ENCODE measurements around the gene CD24. TPM values are rescaled to one million over a fixed set of nuclear protein-coding genes. Genes with fewer than 3 reads are reported as not detected.
"Not testable (repeated sequence)": the region's sequence is repeated elsewhere in the genome, so short reads cannot be mapped to it uniquely, and the experiment has no call there.

Gene CD24
- under 1 TPM in 2 of 6 experiments, not detected in 4; 0.11 to 0.19 TPM for total RNA-seq (2021; fragmentation: NEBNext Ultra II Directional; extraction: Animal tissue kit (Norgen Biotek cat#: 25700))
- long read RNA-seq = 0 reads

GRCh38 chr6:106974336-106974998, at the start of gene CD24:
CD24 (minus strand) TSS chr6:106974729; CDS start chr6:106974646, 83 bp downstream.
- Mint-ChIP-seq H3K27me3 (ENCODE audit: insufficient read depth) (peaks cover 45% of the 10 kb centered on the region), H3K27ac (no peak within 1 kb of the TSS)
- no peak for DNase-seq

GRCh38 chr6:107021446-107022185, 47.1 kb upstream of the CD24 start:
- TF ChIP-seq CTCF (IDR thresholded peaks at IDR 0.05) = no peak
- Mint-ChIP-seq H3K4me3 (no peak overlapping the region), H3K36me3 (ENCODE audit: low read depth) (no peaks in the 10 kb centered on the region), H3K27ac (no peak overlapping the region), H3K27me3 (ENCODE audit: insufficient read depth) (no peaks in the 10 kb centered on the region; the same call in 1 of the 2 replicates), H3K9me3 (no peaks in the 10 kb centered on the region), H3K4me1 (ENCODE audit: low read depth) (peaks cover 6% of the 10 kb centered on the region; the same call in 1 of the 2 replicates)
- no peak for DNase-seq

More at GRCh38 chr6:106974336-106974998, at the start of gene CD24:
- TF ChIP-seq CTCF (IDR thresholded peaks at IDR 0.05) = no peak
- H3K4me3 Mint-ChIP-seq = peak within 1 kb of the TSS; percentile 64; the same call in 1 of the 2 replicates
- 0 out of 2 replicates have a peak, but pooled peaks cover 4% of the 10 kb centered on the region for H3K4me1 Mint-ChIP-seq (ENCODE audit: low read depth)
- H3K9me3 Mint-ChIP-seq = no peaks in the 10 kb centered on the region
- H3K36me3 Mint-ChIP-seq (ENCODE audit: low read depth) = no peaks in the 10 kb centered on the region

- Mint-ChIP-seq H3K9me3 (no peaks in the 10 kb centered on the region), H3K4me3 (no peak overlapping the region), H3K4me1 (ENCODE audit: low read depth) (peaks cover 6% of the 10 kb centered on the region; the same call in 1 of the 2 replicates), H3K27ac (no peak overlapping the region), H3K27me3 (ENCODE audit: insufficient read depth) (peaks cover 2% of the 10 kb centered on the region; the same call in 1 of the 2 replicates), H3K36me3 (ENCODE audit: low read depth) (no peaks in the 10 kb centered on the region)
- DNase-seq = no peak
- TF ChIP-seq CTCF (IDR thresholded peaks at IDR 0.05) = no peak
Observed at GRCh38 chr6:107020239-107020638, 45.7 kb upstream of the CD24 start.

- H3K4me3 Mint-ChIP-seq; DNase-seq; H3K27me3 Mint-ChIP-seq (ENCODE audit: insufficient read depth); H3K4me1 Mint-ChIP-seq (ENCODE audit: low read depth); H3K9me3 Mint-ChIP-seq; H3K36me3 Mint-ChIP-seq (ENCODE audit: low read depth); H3K27ac Mint-ChIP-seq: not testable (repeated sequence)
Observed at GRCh38 chr6:107019628-107020027, 45.1 kb upstream of the CD24 start.

- no peak for TF ChIP-seq CTCF (IDR thresholded peaks at IDR 0.05)
- no peak for DNase-seq
- no peak overlapping the region for H3K27ac Mint-ChIP-seq
- H3K4me1 Mint-ChIP-seq (ENCODE audit: low read depth) = peaks cover 6% of the 10 kb centered on the region; the same call in 1 of the 2 replicates
- H3K27me3 Mint-ChIP-seq (ENCODE audit: insufficient read depth) = peaks cover 4% of the 10 kb centered on the region
- H3K4me3 Mint-ChIP-seq = no peak overlapping the region
- no peaks in the 10 kb centered on the region for H3K9me3 Mint-ChIP-seq
- H3K36me3 Mint-ChIP-seq (ENCODE audit: low read depth) = no peaks in the 10 kb centered on the region
Observed at GRCh38 chr6:107019047-107019446, 44.5 kb upstream of the CD24 start.

- Mint-ChIP-seq H3K4me3 (no peak overlapping the region), H3K27ac (no peak overlapping the region), H3K4me1 (ENCODE audit: low read depth) (no peaks in the 10 kb centered on the region)
Observed at GRCh38 chr6:107009499-107009898, 35.0 kb upstream of the CD24 start.

More at GRCh38 chr6:107009499-107009898, 35.0 kb upstream of the CD24 start:
- H3K27me3 Mint-ChIP-seq (ENCODE audit: insufficient read depth) = peaks cover 7% of the 10 kb centered on the region
- DNase-seq = no peak
- no peaks in the 10 kb centered on the region for H3K9me3 Mint-ChIP-seq
- H3K36me3 Mint-ChIP-seq (ENCODE audit: low read depth) = no peaks in the 10 kb centered on the region
- TF ChIP-seq CTCF (IDR thresholded peaks at IDR 0.05) = no peak
